ENCODE data around the gene PCDHB11.
"Not testable (repeated sequence)": the region's sequence is repeated elsewhere in the genome, so short reads cannot be mapped to it uniquely, and the experiment has no call there.

Gene PCDHB11

DNA sequence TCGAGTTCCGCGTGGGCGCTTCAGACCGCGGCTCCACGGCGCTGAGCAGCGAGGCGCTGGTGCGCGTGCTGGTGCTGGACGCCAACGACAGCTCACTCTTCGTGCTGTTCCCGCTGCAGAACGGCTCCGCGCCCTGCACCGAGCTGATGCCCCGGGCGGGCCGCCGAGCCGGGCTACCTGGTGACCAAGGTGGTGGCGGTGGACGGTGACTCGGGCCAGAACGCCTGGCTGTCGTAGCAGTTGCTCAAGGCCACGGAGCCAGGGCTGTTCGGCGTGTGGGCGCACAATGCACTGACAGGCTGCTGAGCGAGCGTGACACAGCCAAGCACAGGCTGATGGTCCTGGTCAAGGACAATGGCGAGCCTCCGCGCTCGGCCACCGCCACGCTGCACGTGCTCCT is 42.1 kb downstream of the PCDHB11 start:
- no peak for DNase-seq (ENCODE audit: low spot score)

DNA sequence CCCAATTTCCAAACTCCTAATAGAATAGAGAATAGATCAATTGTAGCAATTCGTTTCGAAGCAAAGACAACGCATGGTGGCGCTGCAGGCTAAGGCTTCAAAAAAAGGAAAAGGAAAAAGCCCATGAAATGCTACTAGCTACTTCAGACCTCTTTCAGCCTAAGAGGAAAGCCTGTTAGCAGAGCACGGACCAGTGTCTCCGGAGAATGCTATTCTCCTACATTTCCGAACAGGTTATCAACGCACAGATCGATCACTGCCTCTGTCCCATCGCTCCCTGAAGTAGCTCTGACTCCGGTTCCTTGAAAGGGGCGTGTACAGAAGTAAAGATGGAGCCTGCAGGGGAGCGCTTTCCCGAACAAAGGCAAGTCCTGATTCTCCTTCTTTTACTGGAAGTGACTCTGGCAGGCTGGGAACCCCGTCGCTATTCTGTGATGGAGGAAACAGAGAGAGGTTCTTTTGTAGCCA is 45.9 kb downstream of the PCDHB11 start, which contains the start of gene PCDHB15:
Gene PCDHB15, plus strand, starts transcription at position 146 of the 468 bp plus-strand sequence. Its CDS starts 184 bp downstream, at position 330.
- DNase-seq (ENCODE audit: low spot score), result no peak

DNA sequence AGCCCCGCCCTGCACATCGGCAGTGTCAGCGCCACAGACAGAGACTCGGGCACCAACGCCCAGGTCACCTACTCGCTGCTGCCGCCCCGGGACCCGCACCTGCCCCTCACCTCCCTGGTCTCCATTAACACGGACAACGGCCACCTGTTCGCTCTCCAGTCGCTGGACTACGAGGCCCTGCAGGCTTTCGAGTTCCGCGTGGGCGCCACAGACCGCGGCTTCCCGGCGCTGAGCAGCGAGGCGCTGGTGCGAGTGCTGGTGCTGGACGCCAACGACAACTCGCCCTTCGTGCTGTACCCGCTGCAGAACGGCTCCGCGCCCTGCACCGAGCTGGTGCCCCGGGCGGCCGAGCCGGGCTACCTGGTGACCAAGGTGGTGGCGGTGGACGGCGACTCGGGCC is 47.5 kb downstream of the PCDHB11 start:
- DNase-seq (ENCODE audit: low spot score), result not testable (repeated sequence)

DNA sequence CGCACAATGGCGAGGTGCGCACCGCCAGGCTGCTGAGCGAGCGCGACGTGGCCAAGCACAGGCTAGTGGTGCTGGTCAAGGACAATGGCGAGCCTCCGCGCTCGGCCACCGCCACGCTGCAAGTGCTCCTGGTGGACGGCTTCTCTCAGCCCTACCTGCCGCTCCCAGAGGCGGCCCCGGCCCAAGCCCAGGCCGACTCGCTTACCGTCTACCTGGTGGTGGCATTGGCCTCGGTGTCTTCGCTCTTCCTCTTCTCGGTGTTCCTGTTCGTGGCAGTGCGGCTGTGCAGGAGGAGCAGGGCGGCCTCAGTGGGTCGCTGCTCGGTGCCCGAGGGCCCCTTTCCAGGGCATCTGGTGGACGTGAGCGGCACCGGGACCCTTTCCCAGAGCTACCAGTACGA is 48.0 kb downstream of the PCDHB11 start:
- DNase-seq (ENCODE audit: low spot score), result not testable (repeated sequence)

DNA sequence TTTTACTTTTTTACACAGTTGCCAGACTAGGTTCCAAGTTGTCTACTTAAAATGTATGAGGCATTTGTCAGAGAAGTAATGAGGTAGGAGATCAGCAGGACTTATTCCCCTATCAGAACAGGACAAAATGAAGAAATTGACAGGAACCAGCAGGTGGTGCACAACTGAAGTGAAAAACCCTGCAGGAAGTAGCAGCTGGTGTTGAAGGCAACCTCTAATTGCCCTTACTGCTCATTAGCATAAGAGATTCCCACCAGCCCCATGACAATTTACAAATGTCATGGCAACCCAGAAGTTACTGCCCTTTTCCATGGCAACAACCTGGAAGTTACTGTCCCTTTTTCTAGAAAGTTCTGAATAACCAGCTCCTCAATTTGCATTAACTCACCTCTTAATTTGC is 51.1 kb downstream of the PCDHB11 start:
- no peak for DNase-seq (ENCODE audit: low spot score)
